ENCODE data around the gene HMSD. TPM values are rescaled to one million over a fixed set of nuclear protein-coding genes. Genes with fewer than 3 reads are reported as not detected.

The HMSD gene
- total RNA-seq, 1 donor from 2014 or later: not detected

- DNase-seq (ENCODE audit: low read depth): no peak
Observed at GRCh38 chr18:63987743-63988142, 38.6 kb downstream of the HMSD start.

GRCh38 chr18:63992751-63993150, 43.6 kb downstream of the HMSD start:
- no peak for DNase-seq (ENCODE audit: low read depth)

- peak; percentile 66 for DNase-seq (ENCODE audit: low read depth)
Observed at GRCh38 chr18:63994783-63995399, 45.8 kb downstream of the HMSD start.

GRCh38 chr18:63997041-63997440, 47.9 kb downstream of the HMSD start:
- no peak for DNase-seq (ENCODE audit: low read depth)

- no peak for DNase-seq (ENCODE audit: low read depth)
Observed at GRCh38 chr18:63997606-63998005, 48.5 kb downstream of the HMSD start.

- no peak for DNase-seq (ENCODE audit: low read depth)
Observed at GRCh38 chr18:63999871-64000270, 50.8 kb downstream of the HMSD start.

- DNase-seq (ENCODE audit: low read depth): no peak
Observed at GRCh38 chr18:64002581-64002980, 53.5 kb downstream of the HMSD start.

GRCh38 chr18:64009305-64009704, 60.2 kb downstream of the HMSD start:
- no peak for DNase-seq (ENCODE audit: low read depth)

Other genes starting within 250 kb of the HMSD start
- not detected in 2 replicates for gene SERPINB11, start 246.3 kb upstream of the HMSD start, total RNA-seq
- gene SERPINB7, start 173.9 kb upstream of the HMSD start, total RNA-seq: 4.5 and 6.4 TPM in 2 replicates
- 0.40 and 1.3 TPM in 2 replicates for gene SERPINB2, start 61.6 kb upstream of the HMSD start, total RNA-seq
- gene SERPINB10, start 41.3 kb upstream of the HMSD start, total RNA-seq: not detected in 2 replicates
- gene SERPINB8, start 20.8 kb downstream of the HMSD start, total RNA-seq: 4.8 and 5.7 TPM in 2 replicates
- not detected in 2 replicates for gene LINC00305, start 199.8 kb downstream of the HMSD start, total RNA-seq

Measured in myocyte (in vitro differentiated cells).